D721Med (cell line): Measurements from ENCODE around the gene IFIH1.

Experiments used
- DNase-seq: peaks from one replicate; pipeline ENCODE4 v3.0.0; 2011; ENCODE audit warnings: low spot score; ENCODE audit not compliant: insufficient read length
- FAIRE-seq: peaks from 2 replicates; lab custom pipeline; 2011; peaks lifted over from hg19 to GRCh38; lab: Jason Lieb, UNC
- CTCF ChIP-seq: IDR thresholded peaks from 2 replicates; pipeline ENCODE4 v1.5.1; 2012; ENCODE audit warnings: mild to moderate bottlenecking, control low read depth; ENCODE audit not compliant: insufficient read depth; ENCODE audit errors: missing control alignments

The IFIH1 gene

DNA sequence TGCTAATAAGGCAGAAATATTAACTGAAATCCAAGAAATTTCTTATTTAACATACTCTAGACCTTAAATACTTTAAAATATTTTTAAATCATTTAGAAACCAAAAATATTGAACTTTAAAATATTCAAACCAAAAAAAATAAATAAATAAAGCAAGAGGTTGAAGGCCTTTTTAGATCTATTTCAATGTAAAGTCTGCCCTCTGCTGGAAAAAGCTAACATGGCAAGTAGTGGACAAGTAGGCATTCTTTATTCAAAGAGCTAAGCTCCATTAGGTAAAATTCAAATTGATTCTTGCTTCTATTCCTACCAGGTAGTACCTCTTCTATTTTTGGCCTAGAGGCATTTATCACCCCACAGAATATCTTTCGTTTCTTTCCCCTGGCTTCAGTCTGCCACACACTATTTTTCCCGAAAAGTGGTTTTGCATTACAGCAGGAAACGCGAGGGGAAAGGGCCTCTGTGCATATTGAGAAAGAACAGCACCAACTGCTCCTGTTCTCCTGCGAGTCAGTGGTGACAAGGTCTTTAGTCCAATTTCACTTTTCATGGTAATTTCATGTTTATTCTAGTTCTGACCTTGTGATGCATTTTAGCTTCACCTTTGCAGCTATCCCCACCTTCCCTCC lies 20.4 kb downstream of the IFIH1 start:
- DNase-seq (no peak), FAIRE-seq (peak; percentile 61)

DNA sequence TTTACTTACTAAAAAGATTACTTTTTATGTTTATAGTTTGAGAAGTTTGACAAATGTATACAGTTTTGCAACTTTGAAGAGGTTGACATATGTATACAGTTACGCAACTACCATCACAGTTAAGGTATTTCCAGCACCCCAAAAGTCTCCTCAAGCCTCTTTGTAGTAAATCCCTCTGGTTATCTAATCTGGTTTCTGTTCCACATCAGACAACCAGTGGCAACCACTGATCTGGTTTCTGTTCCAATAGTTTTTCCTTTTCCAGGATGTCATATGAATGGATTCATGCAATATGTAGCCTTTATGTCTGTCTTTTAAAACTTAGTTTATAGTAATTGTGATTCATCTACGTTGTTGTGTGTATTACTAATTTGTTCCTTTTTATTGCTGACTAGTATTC lies 23.5 kb downstream of the IFIH1 start:
- TF ChIP-seq CTCF: no peak
- FAIRE-seq (no peak), DNase-seq (no peak)

More for the DNA sequence above, 20.4 kb downstream of the IFIH1 start:
- peak; percentile 83 for TF ChIP-seq CTCF

GRCh38 chr2:162293122-162293786 lies 25.2 kb downstream of the IFIH1 start:
- no peak for TF ChIP-seq CTCF
- DNase-seq (no peak), FAIRE-seq (no peak)

DNA sequence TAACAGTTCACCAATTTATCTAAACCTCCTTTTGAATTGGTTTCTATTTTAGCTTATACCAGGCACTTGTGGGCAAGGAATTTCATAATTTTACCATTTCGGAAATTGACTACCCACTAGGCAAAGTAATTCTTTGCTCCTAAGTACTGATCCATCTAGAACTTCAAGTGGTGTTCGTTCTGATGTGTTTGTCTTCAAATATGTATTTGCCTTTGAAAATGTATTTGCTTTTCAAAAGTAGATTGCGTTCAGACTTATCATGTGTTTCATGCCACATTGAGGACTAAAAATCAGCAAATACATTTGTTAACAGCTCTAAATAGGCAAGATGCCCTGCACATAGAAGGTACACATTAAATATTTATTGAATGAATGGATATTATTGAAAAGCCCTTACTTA lies 26.7 kb downstream of the IFIH1 start:
- FAIRE-seq (no peak), DNase-seq (no peak)
- no peak for TF ChIP-seq CTCF

- no peak for TF ChIP-seq CTCF
- FAIRE-seq (no peak), DNase-seq (no peak)
Observed at GRCh38 chr2:162282765-162283425, 35.6 kb downstream of the IFIH1 start.

GRCh38 chr2:162280654-162281053 lies 37.8 kb downstream of the IFIH1 start:
- no peak for DNase-seq
- FAIRE-seq: no peak
- TF ChIP-seq CTCF: no peak
